Activated CD8-positive, alpha-beta T cell treated with anti-CD3 and anti-CD28 coated beads, Interleukin-2, amount 10 ng/mL, durations not matched to agents 7 days and 5 days (primary cell): ENCODE measurements around the gene PROK1. TPM values are rescaled to one million over a fixed set of nuclear protein-coding genes. Genes with fewer than 3 reads are reported as not detected.
"Not testable (repeated sequence)": the region's sequence is repeated elsewhere in the genome, so short reads cannot be mapped to it uniquely, and the experiment has no call there.

Experiments used
- ATAC-seq: fragments of 150-1000 bp; cut with Tn5 transposase; one replicate; pipeline ENCODE4 v1.10.0; 2021; ENCODE audit warnings: moderate library complexity
- CTCF ChIA-PET: fragments of 350-600 bp; sonication (Branson Sonifier 250); formaldehyde crosslinking; loops from one replicate; lab custom pipeline; 2021; ENCODE audit warnings: antibody characterized with exemption; lab: Charles Lee
- POLR2A ChIA-PET: fragments of 350-600 bp; sonication (Branson Sonifier 250); formaldehyde crosslinking; loops from one replicate; lab custom pipeline; 2021; ENCODE audit warnings: antibody characterized with exemption; lab: Charles Lee
- DNase-seq: peaks from one replicate; pipeline ENCODE4 v3.0.0-alpha.2; 2020
- H3K27ac Mint-ChIP-seq: one replicate; pipeline ENCODE4 v1.8.0; 2021; ENCODE audit warnings: mild to moderate bottlenecking, mixed read lengths
- H3K27me3 Mint-ChIP-seq: one replicate; pipeline ENCODE4 v1.8.0; 2021; ENCODE audit warnings: low read depth, mixed read lengths
- H3K36me3 Mint-ChIP-seq: one replicate; pipeline ENCODE4 v1.8.0; 2021; ENCODE audit warnings: low read depth, mixed read lengths
- H3K4me1 Mint-ChIP-seq: one replicate; pipeline ENCODE4 v1.8.0; 2021; ENCODE audit warnings: low read depth, mixed read lengths
- H3K4me3 Mint-ChIP-seq: one replicate; pipeline ENCODE4 v1.8.0; 2021; ENCODE audit warnings: mild to moderate bottlenecking, mixed read lengths
- H3K9me3 Mint-ChIP-seq: one replicate; pipeline ENCODE4 v1.8.0; 2022; ENCODE audit warnings: mixed read lengths; ENCODE audit not compliant: insufficient read depth
- total RNA-seq, 2 experiments: library from RNA; stranded (reverse); gene quantifications; one replicate each; pipeline ENCODE4 v1.2.3, GENCODE V29; 2021

PROK1 gene
- total RNA-seq, 2 experiments from 2014 or later = not detected

GRCh38 chr1:110433803-110434202, 17.1 kb upstream of the PROK1 start:
- Mint-ChIP-seq H3K36me3 (no peaks in the 10 kb centered on the region), H3K4me1 (no peaks in the 10 kb centered on the region), H3K4me3 (no peak overlapping the region), H3K9me3 (no peaks in the 10 kb centered on the region), H3K27me3 (peaks cover 11% of the 10 kb centered on the region), H3K27ac (no peak overlapping the region)
- DNase-seq = no peak
- ChIA-PET CTCF (interaction anchor here (0.7 to 4.8 kb wide), 3 partner anchors 26 to 374 kb away, joined by 3 to 22 read pairs (median 4); no protein-coding TSS in a partner anchor), POLR2A (no interaction called here)
- no peak for ATAC-seq

DNA sequence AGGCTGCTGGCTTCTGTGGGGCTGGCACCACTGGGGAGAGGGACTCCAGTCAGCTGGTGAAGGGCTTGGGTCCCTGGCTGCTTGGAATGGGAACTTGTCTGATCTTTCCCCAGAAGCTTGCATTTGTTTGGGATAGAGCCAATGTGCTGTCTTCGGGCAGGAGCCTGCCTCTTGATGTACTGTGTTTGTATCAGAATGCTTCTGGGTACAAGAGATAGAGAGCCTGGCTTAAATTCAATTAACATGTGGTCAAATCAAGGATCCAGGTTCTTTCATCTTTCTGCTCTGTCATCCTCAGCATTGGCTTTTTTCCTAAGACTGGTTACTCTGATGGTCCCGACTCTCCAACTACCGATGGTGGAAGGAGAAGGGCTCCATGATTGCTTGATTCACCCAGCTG, 16.0 kb upstream of the PROK1 start:
- no peak for ATAC-seq
- no peaks in the 10 kb centered on the region for H3K36me3 Mint-ChIP-seq
- H3K27ac Mint-ChIP-seq = no peak overlapping the region
- no peak for DNase-seq
- POLR2A ChIA-PET = no interaction called here
- H3K27me3 Mint-ChIP-seq = peaks cover 14% of the 10 kb centered on the region
- H3K4me3 Mint-ChIP-seq = no peak overlapping the region
- CTCF ChIA-PET = interaction anchor here (1.1 to 4.8 kb wide), 2 partner anchors 25 to 331 kb away, joined by 3 to 22 read pairs; no protein-coding TSS in a partner anchor
- H3K9me3 Mint-ChIP-seq = no peaks in the 10 kb centered on the region
- H3K4me1 Mint-ChIP-seq = no peaks in the 10 kb centered on the region

- peaks cover 6% of the 10 kb centered on the region for H3K27me3 Mint-ChIP-seq
- POLR2A ChIA-PET = no interaction called here
- H3K27ac Mint-ChIP-seq = no peak overlapping the region
- CTCF ChIA-PET = interaction anchor here (1.0 to 4.8 kb wide), 2 partner anchors 24 to 229 kb away, joined by 5 to 22 read pairs; no protein-coding TSS in a partner anchor
- DNase-seq = no peak
- no peak overlapping the region for H3K4me3 Mint-ChIP-seq
- no peaks in the 10 kb centered on the region for H3K9me3 Mint-ChIP-seq
- no peaks in the 10 kb centered on the region for H3K36me3 Mint-ChIP-seq
- ATAC-seq = no peak
- H3K4me1 Mint-ChIP-seq = no peaks in the 10 kb centered on the region
Observed at GRCh38 chr1:110436635-110437034, 14.3 kb upstream of the PROK1 start.

DNA sequence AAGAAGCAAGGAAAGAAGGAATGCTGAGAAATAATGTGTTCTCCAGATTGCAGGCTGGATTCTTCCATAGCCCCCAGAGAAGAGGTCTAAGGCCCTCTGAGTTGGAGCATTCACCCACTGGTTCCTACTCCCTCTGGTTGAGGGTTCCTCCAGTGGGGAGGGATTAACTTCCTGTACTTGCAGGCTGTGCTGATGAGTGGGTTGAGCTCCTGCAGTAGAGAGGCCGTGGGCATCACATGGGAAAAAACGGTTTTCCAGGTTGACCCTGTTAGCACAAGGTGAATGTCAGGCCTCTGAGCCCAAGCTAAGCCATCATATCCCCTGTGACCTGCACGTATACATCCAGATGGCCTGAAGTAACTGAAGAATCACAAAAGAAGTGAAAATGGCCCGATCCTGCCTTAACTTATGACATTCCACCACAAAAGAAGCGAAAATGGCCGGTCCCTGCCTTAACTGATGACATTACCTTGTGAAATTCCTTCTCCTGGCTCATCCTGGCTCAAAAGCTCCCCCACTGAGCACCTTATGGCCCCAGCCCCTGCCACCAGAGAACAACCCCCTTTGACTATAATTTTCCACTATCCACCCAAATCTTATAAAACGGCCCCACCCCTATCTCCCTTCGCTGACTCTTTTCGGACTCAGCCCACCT, 13.2 kb upstream of the PROK1 start:
- CTCF ChIA-PET = interaction anchor here (1.4 to 4.8 kb wide), 3 partner anchors 22 to 58 kb away, joined by 3 to 22 read pairs (median 5); no protein-coding TSS in a partner anchor
- DNase-seq, H3K4me1 Mint-ChIP-seq, H3K27me3 Mint-ChIP-seq, H3K27ac Mint-ChIP-seq, H3K36me3 Mint-ChIP-seq, H3K4me3 Mint-ChIP-seq, POLR2A ChIA-PET, H3K9me3 Mint-ChIP-seq, ATAC-seq: not testable (repeated sequence)

- Mint-ChIP-seq H3K9me3 (no peaks in the 10 kb centered on the region), H3K27ac (no peak overlapping the region), H3K27me3 (peaks cover 10% of the 10 kb centered on the region), H3K4me1 (no peaks in the 10 kb centered on the region), H3K36me3 (no peaks in the 10 kb centered on the region), H3K4me3 (no peak overlapping the region)
- DNase-seq (no peak), ATAC-seq (no peak)
- POLR2A ChIA-PET = no interaction called here
- CTCF ChIA-PET = interaction anchor here (1.4 kb wide), 2 partner anchors 21 to 57 kb away, joined by 3 to 5 read pairs; no protein-coding TSS in a partner anchor
Observed at GRCh38 chr1:110438893-110439292, 12.1 kb upstream of the PROK1 start.

DNA sequence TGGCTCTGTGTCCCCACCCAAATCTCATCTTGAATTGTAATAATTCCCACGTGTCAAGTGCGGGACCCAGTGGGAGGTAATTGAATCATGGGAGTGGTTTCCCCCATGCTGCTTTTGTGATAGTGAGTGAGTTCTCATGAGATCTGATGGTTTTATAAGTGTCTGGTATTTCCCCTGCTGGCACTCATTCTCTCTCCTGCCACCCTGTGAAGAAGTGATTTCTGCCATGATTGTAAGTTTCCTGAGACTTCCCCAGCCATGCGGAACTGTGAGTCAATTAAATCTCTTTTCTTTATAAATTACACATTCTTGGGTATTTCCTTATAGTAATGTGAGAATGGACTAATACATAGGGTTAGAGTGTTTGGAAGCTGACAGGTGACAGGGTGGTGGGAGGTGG, 11.1 kb upstream of the PROK1 start:
- H3K4me1 Mint-ChIP-seq, H3K9me3 Mint-ChIP-seq, H3K36me3 Mint-ChIP-seq, H3K27ac Mint-ChIP-seq, ATAC-seq, H3K4me3 Mint-ChIP-seq, H3K27me3 Mint-ChIP-seq, POLR2A ChIA-PET, DNase-seq: not testable (repeated sequence)
- CTCF ChIA-PET = interaction anchor here (0.7 kb wide), 1 partner anchor 344 kb away, joined by 3 read pairs; no protein-coding TSS in a partner anchor

GRCh38 chr1:110440877-110441276, 10.1 kb upstream of the PROK1 start:
- peaks cover 6% of the 10 kb centered on the region for H3K27me3 Mint-ChIP-seq
- CTCF ChIA-PET = interaction anchor here (0.7 to 3.8 kb wide), 2 partner anchors 19 to 343 kb away, joined by 3 to 10 read pairs; no protein-coding TSS in a partner anchor
- POLR2A ChIA-PET = no interaction called here
- H3K9me3 Mint-ChIP-seq = no peaks in the 10 kb centered on the region
- no peaks in the 10 kb centered on the region for H3K36me3 Mint-ChIP-seq
- H3K4me1 Mint-ChIP-seq = no peaks in the 10 kb centered on the region
- H3K4me3 Mint-ChIP-seq = no peak overlapping the region
- ATAC-seq = no peak
- no peak for DNase-seq
- H3K27ac Mint-ChIP-seq = no peak overlapping the region

- H3K9me3 Mint-ChIP-seq = no peaks in the 10 kb centered on the region
- H3K4me1 Mint-ChIP-seq = no peaks in the 10 kb centered on the region
- no peak for ATAC-seq
- no peaks in the 10 kb centered on the region for H3K36me3 Mint-ChIP-seq
- no peak overlapping the region for H3K4me3 Mint-ChIP-seq
- no peak for DNase-seq
- CTCF ChIA-PET = interaction anchor here (1.3 to 3.8 kb wide), 2 partner anchors 18 to 54 kb away, joined by 5 to 10 read pairs; no protein-coding TSS in a partner anchor
- peaks cover 6% of the 10 kb centered on the region for H3K27me3 Mint-ChIP-seq
- POLR2A ChIA-PET = interaction anchor here (0.6 kb wide), 1 partner anchor 229 kb away, joined by 3 read pairs; no protein-coding TSS in a partner anchor
- H3K27ac Mint-ChIP-seq = no peak overlapping the region
Observed at GRCh38 chr1:110441888-110442287, 9.1 kb upstream of the PROK1 start.

- no peak overlapping the region for H3K27ac Mint-ChIP-seq
- H3K36me3 Mint-ChIP-seq = no peaks in the 10 kb centered on the region
- no peak overlapping the region for H3K4me3 Mint-ChIP-seq
- no peaks in the 10 kb centered on the region for H3K9me3 Mint-ChIP-seq
- ChIA-PET CTCF (interaction anchor here (3.8 kb wide), 1 partner anchor 17 kb away, joined by 10 read pairs; no protein-coding TSS in a partner anchor), POLR2A (interaction anchor here (0.6 kb wide), 1 partner anchor 155 kb away, joined by 3 read pairs; no protein-coding TSS in a partner anchor)
- no peak for DNase-seq
- no peak for ATAC-seq
- H3K4me1 Mint-ChIP-seq = no peaks in the 10 kb centered on the region
- H3K27me3 Mint-ChIP-seq = peaks cover 9% of the 10 kb centered on the region
Observed at GRCh38 chr1:110443451-110443850, 7.5 kb upstream of the PROK1 start.

DNA sequence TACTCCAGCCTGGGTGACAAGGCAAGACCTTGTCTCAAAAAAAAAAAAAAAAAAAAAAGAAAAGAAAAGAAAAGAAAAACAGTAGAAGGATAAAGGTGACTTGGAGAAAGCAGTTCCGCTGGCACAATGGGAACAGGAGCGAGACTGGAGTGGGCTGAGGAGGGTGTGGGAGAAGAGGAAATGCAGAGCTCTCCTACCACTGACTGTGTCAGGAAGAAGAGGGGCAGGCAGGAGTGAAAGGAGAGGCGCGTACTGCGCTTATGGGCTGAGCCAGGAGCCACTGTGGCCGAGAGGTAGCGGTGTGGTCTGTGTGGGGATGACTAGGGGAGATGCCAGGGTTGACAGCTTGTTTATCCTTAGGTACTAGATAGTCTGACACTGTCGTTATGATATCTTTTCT, 6.4 kb upstream of the PROK1 start:
- Mint-ChIP-seq H3K36me3 (no peaks in the 10 kb centered on the region), H3K27ac (no peak overlapping the region), H3K27me3 (peaks cover 14% of the 10 kb centered on the region), H3K4me3 (no peak overlapping the region), H3K4me1 (no peaks in the 10 kb centered on the region), H3K9me3 (no peaks in the 10 kb centered on the region)
- no peak for ATAC-seq
- ChIA-PET POLR2A (no interaction called here), CTCF (interaction anchor here (0.9 to 3.8 kb wide), 2 partner anchors 16 to 242 kb away, joined by 3 to 10 read pairs; no protein-coding TSS in a partner anchor)
- no peak for DNase-seq

DNA sequence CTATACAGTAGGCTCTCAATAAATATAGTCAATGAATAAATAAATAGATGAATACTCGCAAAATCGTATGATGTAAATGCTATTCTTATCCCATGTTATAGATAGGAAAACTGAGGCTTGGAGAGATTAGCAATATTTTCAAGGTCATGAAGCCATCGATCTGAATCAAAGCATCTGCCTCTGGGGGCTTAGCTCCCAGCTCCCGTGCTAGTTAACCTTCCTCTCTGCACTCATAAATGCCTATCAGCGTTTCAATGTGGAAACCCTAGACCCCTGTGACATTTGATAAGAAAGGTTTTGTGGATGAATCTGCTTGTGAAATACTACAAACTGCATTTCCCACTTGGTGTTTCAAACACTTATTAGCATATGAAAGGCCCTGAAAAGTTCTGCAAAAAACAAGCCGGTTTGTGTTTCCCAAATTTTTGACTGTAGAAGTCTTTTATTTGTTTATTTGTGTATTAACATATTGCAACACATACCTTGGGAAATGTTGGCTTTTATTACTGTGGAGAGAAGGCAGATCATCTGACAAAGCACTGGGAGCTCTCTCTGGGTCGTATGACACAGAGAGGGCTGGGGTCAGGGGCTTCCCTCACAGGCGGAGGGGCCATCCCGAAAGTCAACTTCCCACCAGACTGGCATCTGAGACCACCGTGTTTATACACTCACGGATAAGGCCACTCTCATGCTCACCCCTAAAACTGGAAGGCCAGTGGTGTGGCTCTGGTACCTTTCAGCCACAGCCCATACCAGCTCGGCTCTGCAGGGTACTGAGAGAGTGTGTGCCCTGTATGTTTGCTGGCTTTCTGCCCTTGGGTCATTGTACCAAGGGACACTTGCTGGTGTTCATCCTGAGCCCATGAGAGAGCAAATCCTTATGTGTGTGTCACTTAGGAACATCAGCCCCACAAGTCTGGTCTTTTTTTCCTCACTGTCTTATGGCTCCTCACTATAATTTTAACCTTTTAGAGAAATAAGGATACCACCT, 993 bp upstream of the PROK1 start:
- no peaks in the 10 kb centered on the region for H3K4me1 Mint-ChIP-seq
- no peak overlapping the region for H3K4me3 Mint-ChIP-seq
- H3K27ac Mint-ChIP-seq = no peak overlapping the region
- H3K36me3 Mint-ChIP-seq = no peaks in the 10 kb centered on the region
- no peaks in the 10 kb centered on the region for H3K9me3 Mint-ChIP-seq
- CTCF ChIA-PET = no interaction called here
- H3K27me3 Mint-ChIP-seq = peaks cover 21% of the 10 kb centered on the region
- POLR2A ChIA-PET = no interaction called here
- ATAC-seq (no peak), DNase-seq (no peak)
